Endometrial microvascular endothelial cells (primary cell): Measurements from ENCODE around the gene SETD5. TPM values are rescaled to one million over a fixed set of nuclear protein-coding genes. Genes with fewer than 3 reads are reported as not detected.

Source experiments
- in situ Hi-C: cut with HindIII; loops from 2 replicates; pipeline ENCODE4 v1.10.0; 2017; ENCODE audit warnings: low sequenced_read_pairs, low pct_unique_long_range_greater_than_20kb; ENCODE audit errors: inconsistent ontology term
- total RNA-seq: library from RNA; depleted of rRNA; stranded (reverse); fragments of >200 nt; gene quantifications from one replicate; pipeline ENCODE4 v1.2.3, GENCODE V29; 2015; ENCODE audit errors: inconsistent ontology term

SETD5 gene
- total RNA-seq, 1 donor from 2014 or later: 47.5 TPM

DNA sequence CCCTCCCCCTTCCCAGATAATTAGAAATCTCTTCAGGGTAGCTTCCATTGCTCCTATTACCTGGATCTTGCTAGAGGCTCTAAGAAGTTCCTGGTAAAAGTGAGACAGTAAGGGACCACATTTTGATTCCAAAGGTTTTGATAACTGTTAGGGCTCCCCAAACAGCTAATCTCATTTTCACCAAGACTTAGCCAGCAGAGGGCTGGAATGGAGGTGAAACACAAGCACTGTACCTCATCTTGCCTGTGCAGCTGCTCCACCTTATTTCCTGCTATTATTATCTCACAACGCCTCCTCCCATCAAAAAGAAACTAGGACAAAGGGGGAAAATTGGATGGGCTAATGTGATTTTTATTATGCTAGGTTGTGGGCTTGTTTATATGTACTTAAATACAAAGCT is 7.3 kb downstream of the SETD5 start:
- in situ Hi-C loops: no loop called here

DNA sequence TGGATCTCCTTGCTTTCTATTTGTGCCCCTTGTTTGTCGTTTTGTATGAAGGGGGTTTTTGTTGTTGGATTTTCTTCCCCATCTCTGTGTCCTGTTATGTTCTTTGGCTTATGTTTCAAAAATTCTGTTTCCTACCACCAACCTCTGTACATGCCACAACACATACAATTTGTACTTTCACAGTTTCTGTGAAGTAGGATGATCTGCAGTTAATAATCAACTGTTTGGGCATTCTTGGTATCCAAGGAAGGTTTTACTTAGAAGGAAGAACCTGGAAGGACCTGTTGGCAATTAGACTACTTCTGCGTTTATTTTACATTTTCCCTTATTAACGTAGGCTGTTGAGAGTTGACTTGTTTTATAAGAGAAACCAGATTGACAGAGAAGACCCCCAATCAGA is 8.3 kb downstream of the SETD5 start:
- in situ Hi-C loops: no loop called here

DNA sequence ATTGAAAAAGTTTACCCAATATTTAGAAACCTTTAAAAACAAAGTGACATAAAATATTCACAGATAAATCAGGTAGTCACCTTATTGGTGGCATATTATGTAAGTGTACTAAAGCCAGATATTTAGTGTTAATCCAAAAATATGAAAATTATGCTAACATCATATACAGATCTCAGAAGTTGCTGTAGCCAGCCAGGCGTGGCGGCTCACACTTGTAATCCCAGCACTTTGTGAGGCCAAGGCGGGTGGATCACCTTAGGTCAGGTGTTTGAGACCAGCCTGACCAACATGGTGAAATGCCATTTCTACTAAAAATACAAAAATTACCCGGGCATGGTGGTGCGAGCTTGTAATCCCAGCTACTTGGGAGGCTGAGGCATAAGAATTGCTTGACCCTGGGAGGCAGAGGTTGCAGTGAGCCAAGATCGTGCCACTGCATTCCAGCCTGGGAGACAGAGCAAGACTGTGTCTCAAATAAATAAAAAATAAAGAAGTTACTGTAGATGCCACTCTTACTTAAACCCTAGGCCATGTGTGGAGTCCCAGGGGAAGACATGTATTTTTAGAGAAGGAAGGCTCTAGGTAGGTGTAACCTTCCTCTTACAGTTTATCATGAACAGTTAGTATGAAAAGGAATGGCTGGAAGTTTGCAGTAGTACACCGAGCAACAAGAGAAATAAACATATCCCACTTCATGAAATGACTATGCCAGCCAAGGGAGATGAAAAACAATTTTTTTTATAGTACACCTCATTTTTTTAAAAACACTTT is 9.6 kb downstream of the SETD5 start:
- in situ Hi-C loops: no loop called here

GRCh38 chr3:9408061-9408460 is 10.6 kb downstream of the SETD5 start:
- in situ Hi-C loops: no loop called here

GRCh38 chr3:9408546-9408945 is 11.1 kb downstream of the SETD5 start:
- in situ Hi-C loops: no loop called here

GRCh38 chr3:9409981-9410854 is 12.8 kb downstream of the SETD5 start:
- in situ Hi-C loops: no loop called here

DNA sequence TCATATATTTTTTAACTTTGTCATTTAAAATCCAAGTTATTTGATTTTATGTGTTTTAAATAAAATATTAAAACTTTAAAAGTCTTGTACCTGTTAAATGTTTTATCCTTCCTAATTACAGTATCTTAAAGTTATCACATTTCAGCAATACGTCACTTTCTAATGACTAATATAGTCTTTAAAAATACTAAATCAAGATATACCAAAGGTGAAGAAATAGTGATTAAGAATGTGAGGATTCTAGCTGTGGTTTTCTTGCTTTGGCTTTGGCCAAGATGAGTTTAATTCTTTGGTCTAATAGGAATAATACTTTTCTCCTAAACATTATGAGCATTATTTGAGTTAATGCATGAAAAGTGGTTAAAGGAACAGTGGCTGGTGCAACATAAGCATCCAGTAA is 13.9 kb downstream of the SETD5 start:
- in situ Hi-C loops: no loop called here

DNA sequence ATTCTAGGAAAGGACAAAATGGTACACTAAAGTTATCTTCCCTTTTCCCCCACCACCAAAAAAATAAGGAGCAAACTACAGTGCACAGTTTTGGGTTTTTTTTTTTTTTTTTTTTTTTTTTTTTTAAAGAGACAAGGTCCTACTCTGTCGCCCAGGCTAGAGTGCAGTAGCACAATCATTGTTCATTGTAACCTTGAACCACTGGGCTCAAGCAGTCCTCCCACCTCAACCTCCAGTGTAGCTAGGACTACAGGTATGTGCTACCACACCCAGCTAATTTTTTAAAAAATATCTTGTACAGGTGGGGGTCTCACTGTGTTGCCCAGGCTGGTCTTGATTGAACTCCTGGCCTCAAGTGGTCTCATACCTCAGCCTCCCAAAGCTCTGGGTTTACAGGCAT is 14.9 kb downstream of the SETD5 start:
- in situ Hi-C loops: no loop called here

DNA sequence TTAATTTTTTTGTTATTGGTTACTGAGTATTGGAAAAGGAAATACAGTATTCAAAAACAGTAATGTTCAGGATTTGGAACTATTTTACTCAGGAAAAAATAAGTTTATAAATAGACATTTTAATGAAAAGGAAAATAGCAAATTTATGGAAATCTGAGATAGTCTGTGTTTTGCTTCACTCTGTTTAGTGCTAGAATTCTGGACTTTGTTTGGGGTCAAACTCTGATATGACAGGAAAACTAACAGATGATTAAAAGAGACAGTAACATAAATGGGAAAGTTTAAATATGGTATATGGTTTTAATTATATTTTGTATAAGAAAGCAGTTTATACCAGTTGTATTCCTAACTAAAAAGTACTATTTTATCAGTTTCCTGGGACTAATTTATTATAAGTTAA is 17.4 kb downstream of the SETD5 start:
- in situ Hi-C loops: no loop called here

DNA sequence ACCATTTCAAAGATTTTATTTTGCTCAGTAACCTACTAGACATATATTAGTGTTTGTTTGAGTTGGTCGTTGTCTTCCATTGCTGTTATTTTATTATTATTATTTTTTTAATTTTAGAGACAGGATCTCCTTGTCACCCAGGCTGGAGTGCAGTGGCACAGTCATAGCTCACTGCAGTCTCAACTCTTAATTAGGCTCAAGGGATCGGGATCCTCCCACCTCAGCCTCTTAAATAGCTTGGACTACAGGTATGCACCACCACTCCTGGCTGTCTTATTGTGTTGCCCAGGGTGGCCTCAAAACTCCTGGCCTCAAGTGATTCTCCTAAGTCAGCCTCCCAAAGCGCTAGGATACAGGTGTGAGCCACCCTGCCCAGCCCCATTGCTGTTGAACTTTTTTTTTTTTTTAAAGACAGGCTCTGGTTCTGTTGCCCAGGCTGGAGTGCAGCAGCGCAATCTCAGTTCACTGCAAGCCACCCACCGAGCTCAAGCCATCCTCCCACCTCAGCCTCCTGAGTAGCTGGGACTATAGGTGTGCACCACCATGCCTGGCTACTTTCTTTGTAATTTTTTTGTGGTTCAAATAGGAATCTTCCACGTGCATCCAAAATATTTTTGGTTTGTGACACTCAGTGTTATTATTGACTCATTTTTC is 18.2 kb downstream of the SETD5 start:
- in situ Hi-C loops: no loop called here

DNA sequence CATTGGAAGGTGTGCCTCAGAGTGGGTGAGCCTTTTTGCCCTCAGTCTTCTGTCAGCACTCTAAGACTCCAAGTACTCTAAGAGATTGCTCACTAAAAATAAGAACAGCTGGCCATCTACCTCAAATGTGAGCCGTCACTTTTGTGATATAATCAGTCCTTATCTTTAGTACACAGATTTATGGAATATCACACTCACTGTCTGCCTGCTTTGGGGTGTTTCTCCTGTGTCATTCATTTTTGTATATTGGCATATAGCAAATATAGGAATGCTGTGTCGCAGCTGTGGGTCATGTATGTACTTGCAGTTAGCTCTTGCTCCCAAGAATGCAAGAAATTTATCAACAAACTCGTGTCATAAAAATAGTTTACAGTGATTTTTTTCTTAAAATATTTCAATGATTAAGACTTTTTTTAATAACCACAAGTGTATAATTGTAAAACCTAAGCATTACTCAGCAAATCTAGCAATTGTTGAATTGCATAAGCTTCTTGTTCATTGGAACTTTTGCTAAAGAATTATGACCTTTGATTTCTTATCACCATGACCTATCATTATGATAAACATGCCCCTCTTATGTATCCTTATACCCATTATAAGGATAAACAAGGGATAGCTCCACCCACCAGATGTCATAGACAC is 18.8 kb downstream of the SETD5 start:
- in situ Hi-C loops: no loop called here

DNA sequence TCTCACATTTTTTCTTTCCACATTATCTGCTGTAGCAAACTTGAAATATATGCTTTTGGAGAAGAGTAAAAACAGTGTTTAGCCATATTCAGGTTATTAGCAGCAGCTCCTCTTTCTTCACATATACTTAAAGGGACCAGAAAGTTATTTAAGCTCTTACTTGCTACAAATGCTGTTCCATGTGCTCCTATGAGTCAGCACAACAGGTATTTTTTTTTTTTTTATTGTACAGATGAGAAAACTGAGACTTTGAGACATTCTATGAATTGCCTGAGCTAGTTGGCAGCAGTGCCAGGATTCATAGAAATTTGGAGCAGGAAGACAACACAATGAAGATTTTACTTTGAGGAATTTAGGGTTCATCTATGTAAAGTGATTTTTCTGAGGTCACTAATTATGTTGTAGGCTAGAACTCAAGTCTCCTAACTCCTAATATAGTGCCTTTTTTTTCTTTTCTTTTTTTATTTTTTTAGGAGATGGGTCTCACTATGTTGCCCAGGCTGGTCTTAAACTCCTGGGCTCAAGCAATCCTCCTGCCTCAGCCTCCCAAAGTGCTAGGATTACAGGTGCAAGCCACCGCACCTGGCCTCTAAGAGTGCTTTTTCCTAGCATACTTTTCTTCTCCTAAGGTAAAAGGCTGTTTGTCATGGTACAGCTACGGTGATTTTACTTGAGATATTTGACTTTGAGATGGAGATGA is 23.6 kb downstream of the SETD5 start:
- in situ Hi-C loops: no loop called here

- in situ Hi-C loops: no loop called here
These were observed 25.5 kb downstream of the SETD5 start for GRCh38 chr3:9422712-9423424.

DNA sequence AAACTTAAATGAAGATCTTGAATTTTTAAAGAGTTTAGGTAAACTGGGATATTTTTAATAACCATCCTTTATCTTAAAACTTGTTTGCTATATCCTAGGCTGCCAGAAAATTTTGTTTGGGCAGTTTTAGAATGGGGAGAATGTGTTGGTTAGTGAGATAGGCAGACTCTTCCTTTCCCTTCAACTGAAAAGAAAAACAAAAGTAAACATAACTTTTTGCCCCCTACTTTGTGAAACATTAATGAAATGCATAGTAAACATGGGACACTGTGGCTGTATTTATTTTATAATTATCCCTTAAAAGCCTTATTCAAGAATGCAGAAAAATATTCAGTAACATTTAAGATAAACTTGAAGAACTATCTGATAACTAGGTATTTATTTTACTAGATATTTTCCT is 31.0 kb downstream of the SETD5 start:
- in situ Hi-C loops: no loop called here

- in situ Hi-C loops: no loop called here
These were observed 33.3 kb downstream of the SETD5 start for GRCh38 chr3:9430733-9431132.

DNA sequence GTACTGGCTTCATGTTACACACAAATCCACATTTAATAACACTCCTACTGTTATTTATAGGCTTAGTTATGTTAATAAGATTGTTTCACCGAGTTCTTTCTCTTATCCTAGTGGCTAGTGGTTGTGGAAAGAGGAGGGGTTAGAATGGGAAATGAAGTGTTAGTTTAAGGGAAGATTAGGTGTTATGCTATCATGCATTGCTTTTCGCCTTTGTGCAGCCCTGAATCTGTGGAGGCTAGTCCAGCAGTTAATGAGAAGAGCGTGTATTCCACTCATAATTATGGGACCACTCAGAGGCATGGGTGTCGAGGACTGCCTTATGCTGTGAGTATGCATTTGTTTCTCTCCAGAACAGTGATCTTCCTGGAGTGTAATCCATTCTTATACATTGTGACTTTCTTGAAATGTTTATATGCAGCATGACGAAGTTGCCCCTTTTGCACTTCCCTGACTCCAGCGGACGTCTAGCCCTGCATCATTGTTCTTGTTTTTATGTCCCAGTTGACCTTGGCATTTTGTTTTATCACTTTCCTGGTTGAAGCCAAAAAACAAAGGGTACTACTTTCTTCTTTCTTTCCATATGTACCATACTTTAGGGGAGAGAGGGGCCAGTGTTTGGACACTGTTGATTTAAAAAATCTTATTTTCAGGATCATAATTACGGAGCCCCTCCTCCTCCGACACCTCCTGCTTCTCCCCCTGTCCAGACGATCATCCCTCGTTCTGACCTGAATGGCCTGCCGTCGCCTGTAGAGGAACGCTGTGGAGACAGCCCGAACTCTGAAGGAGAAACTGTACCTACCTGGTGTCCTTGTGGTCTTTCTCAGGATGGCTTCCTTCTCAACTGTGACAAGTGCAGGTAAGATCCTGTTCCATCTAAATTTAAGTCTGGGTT is 36.5 kb downstream of the SETD5 start:
- in situ Hi-C loops: no loop called here

DNA sequence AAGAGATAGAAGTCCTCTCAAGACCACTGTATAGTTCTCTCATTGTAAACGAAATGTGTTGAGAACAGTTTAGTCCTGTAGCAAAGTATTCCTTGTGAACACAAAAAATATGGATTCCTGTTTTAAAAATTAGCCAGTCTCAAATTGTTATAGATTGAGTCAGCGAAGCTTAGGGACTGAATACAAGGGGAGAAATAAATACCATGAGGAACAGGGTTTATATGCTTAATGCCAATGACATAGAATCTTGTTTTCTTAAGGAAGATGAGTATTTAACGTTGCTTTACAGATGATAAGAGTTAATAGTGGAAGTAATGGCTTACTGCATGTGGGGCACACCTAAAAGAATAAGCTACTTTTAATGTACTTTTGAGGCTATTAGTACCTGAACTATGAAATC is 37.9 kb downstream of the SETD5 start:
- in situ Hi-C loops: no loop called here
